Measurements from ENCODE around the gene CUL1. TPM values are rescaled to one million over a fixed set of nuclear protein-coding genes. Genes with fewer than 3 reads are reported as not detected.

The CUL1 gene
- total and polyA plus RNA-seq, 2 experiments from 2014 or later = 35.6 to 71.3 TPM

- H3K27me3 Mint-ChIP-seq (ENCODE audit: insufficient read depth, low read depth, poor library complexity) = no peaks in the 10 kb centered on the region
- Histone ChIP-seq H3K4me3 (no peak overlapping the region), H3K4me2 (no peak overlapping the region), H3K79me2 (replicated peaks; ENCODE audit: insufficient read depth) (no peaks in the 10 kb centered on the region; the same call in 1 of the 2 replicates), H3K27me3 (ENCODE audit: insufficient read depth) (no peaks in the 10 kb centered on the region), H3K27ac (ENCODE audit: low read depth) (no peak overlapping the region), H3K36me3 (ENCODE audit: insufficient read depth) (peaks cover 79% of the 10 kb centered on the region), H3K4me1 (ENCODE audit: insufficient read depth) (no peaks in the 10 kb centered on the region), H2AFZ (no peak overlapping the region), H3K9me2 (ENCODE audit: insufficient read depth) (no peaks in the 10 kb centered on the region), H4K20me1 (replicated peaks; ENCODE audit: insufficient read depth) (peaks cover 10% of the 10 kb centered on the region), H3F3A (replicated peaks; ENCODE audit: low read depth) (peaks cover 2% of the 10 kb centered on the region; the same call in 1 of the 2 replicates)
- no peak for TF ChIP-seq EZH2 (IDR thresholded peaks at IDR 0.05; ENCODE audit: low read depth, unreplicated experiment)
- no peak for TF ChIP-seq REST (IDR thresholded peaks at IDR 0.05; ENCODE audit: unreplicated experiment)
- TF ChIP-seq ZNF331 (CRISPR knock-in tag; IDR thresholded peaks at IDR 0.05; ENCODE audit: low read depth) = no peak
- TF ChIP-seq CTCF (conservative IDR thresholded peaks at IDR 0.05; ENCODE audit: low read depth in 2 of 2) = no peak
- no peak for TF ChIP-seq ETS1 (IDR thresholded peaks at IDR 0.05)
- no peak for TF ChIP-seq CREB1 (CRISPR knock-in tag; IDR thresholded peaks at IDR 0.05; ENCODE audit: low read depth)
- TF ChIP-seq EZH2phosphoT487 (IDR thresholded peaks at IDR 0.05; ENCODE audit: unreplicated experiment) = no peak
- no peak for TF ChIP-seq NANOG (IDR thresholded peaks at IDR 0.05; ENCODE audit: borderline replicate concordance)
- no peak for TF ChIP-seq ZNF462 (CRISPR knock-in tag; IDR thresholded peaks at IDR 0.05)
- no peak for TF ChIP-seq ZNF114 (CRISPR knock-in tag; IDR thresholded peaks at IDR 0.05)
- TF ChIP-seq STAT1 (IDR thresholded peaks at IDR 0.05; ENCODE audit: unreplicated experiment) = no peak
- no peak for TF ChIP-seq JUNB (IDR thresholded peaks at IDR 0.05; ENCODE audit: unreplicated experiment)
- no peak for DNase-seq (ENCODE audit: low spot score)
- peaks cover 92% of the 10 kb centered on the region for H3K36me3 Mint-ChIP-seq (ENCODE audit: low read depth)
- no peak overlapping the region; the same call in 1 of the 2 replicates for H3K27ac Mint-ChIP-seq
- no peaks in the 10 kb centered on the region for H3K4me1 Mint-ChIP-seq
- H3K4me3 Mint-ChIP-seq = no peak overlapping the region
- H3K9me3 Mint-ChIP-seq = no peaks in the 10 kb centered on the region
- ATAC-seq = no peak
Observed at GRCh38 chr7:148789220-148789619, 90.5 kb downstream of the CUL1 start.
